HepG2 (cell line): Measurements from ENCODE around the gene TLCD3B. TPM values are rescaled to one million over a fixed set of nuclear protein-coding genes. Genes with fewer than 3 reads are reported as not detected.
A peak's percentile ranks its signal among the peaks of the same experiment; 100 is the strongest.

Experiments used
- CHD2 ChIP-seq: IDR thresholded peaks from 2 replicates; pipeline ENCODE4 v1.6.1; 2011; ENCODE audit warnings: low read depth, low read length, improper control_type of control experiment
- FOSL2 ChIP-seq: sonication (generic); formaldehyde crosslinking; IDR thresholded peaks from 2 replicates; pipeline ENCODE4 v1.4.0; 2020; ENCODE audit warnings: missing genetic modification reagents
- GZF1 ChIP-seq: sonication (generic); formaldehyde crosslinking; IDR thresholded peaks from 2 replicates; pipeline ENCODE4 v1.5.1; 2020; ENCODE audit warnings: mild to moderate bottlenecking, missing genetic modification reagents
- HIVEP1 ChIP-seq: sonication (generic); formaldehyde crosslinking; IDR thresholded peaks from 2 replicates; pipeline ENCODE4 v1.4.0; 2020; ENCODE audit warnings: mild to moderate bottlenecking, missing genetic modification reagents
- MIXL1 ChIP-seq: IDR thresholded peaks from 2 replicates; pipeline ENCODE4 v1.6.1; 2016
- NR3C1 ChIP-seq: sonication (generic); formaldehyde crosslinking; IDR thresholded peaks from 2 replicates; pipeline ENCODE4 v1.4.0; 2020; ENCODE audit warnings: missing genetic modification reagents
- PAWR ChIP-seq: sonication (generic); formaldehyde crosslinking; IDR thresholded peaks from 2 replicates; pipeline ENCODE4 v1.4.0; 2020; ENCODE audit warnings: missing genetic modification reagents, mild to moderate bottlenecking, borderline replicate concordance
- PHF21A ChIP-seq: sonication (generic); formaldehyde crosslinking; IDR thresholded peaks from 2 replicates; pipeline ENCODE4 v1.5.0; 2020; ENCODE audit warnings: mild to moderate bottlenecking, missing genetic modification reagents
- PHF8 ChIP-seq: sonication (generic); formaldehyde crosslinking; IDR thresholded peaks from 2 replicates; pipeline ENCODE4 v1.5.0; 2020; ENCODE audit warnings: missing genetic modification reagents
- SP5 ChIP-seq: IDR thresholded peaks from 2 replicates; pipeline ENCODE4 v1.6.1; 2016; ENCODE audit warnings: low read depth, borderline replicate concordance
- THAP11 ChIP-seq: IDR thresholded peaks from 2 replicates; pipeline ENCODE4 v1.6.1; 2016; ENCODE audit warnings: missing biosample characterization, missing genetic modification reagents
- ZNF251 ChIP-seq: sonication (generic); formaldehyde crosslinking; IDR thresholded peaks from 2 replicates; pipeline ENCODE4 v1.9.0; 2021; ENCODE audit warnings: mild to moderate bottlenecking, missing genetic modification reagents
- ZNF354B ChIP-seq: sonication (generic); formaldehyde crosslinking; IDR thresholded peaks from 2 replicates; pipeline ENCODE4 v1.8.0; 2022; ENCODE audit warnings: mild to moderate bottlenecking, missing genetic modification reagents
- ZNF468 ChIP-seq: sonication (generic); formaldehyde crosslinking; IDR thresholded peaks from 2 replicates; pipeline ENCODE4 v1.8.0; 2022; ENCODE audit warnings: mild to moderate bottlenecking, moderate library complexity, missing genetic modification reagents
- ZNF556 ChIP-seq: sonication (generic); formaldehyde crosslinking; IDR thresholded peaks from 2 replicates; pipeline ENCODE4 v1.4.0; 2020; ENCODE audit warnings: mild to moderate bottlenecking, missing genetic modification reagents, borderline replicate concordance
- ZNF563 ChIP-seq: sonication (generic); formaldehyde crosslinking; IDR thresholded peaks from 2 replicates; pipeline ENCODE4 v1.8.0; 2022; ENCODE audit warnings: mild to moderate bottlenecking, moderate library complexity, missing genetic modification reagents
- ZSCAN22 ChIP-seq: sonication (generic); formaldehyde crosslinking; IDR thresholded peaks from 2 replicates; pipeline ENCODE4 v1.4.0; 2020; ENCODE audit warnings: mild to moderate bottlenecking, missing genetic modification reagents
- polyA plus RNA-seq, 8 experiments: library from polyadenylated mRNA; depleted of rRNA in 3 of 8; stranded (reverse) in 7 of 8; unstranded in 1 of 8; fragments of >200 nt; fragmentation: Illumina TruSeq in 4 of 8; extraction: Trizol in 4 of 8; gene quantifications; 2 replicates each; pipeline versions ENCODE4 v1.2.1 to v1.2.3, GENCODE V29; 2011 to 2016; ENCODE audit warnings: low read depth in 4 of 8, missing spikeins in 1 of 8, mixed read lengths in 1 of 8; ENCODE audit not compliant: insufficient read depth in 1 of 8
- total RNA-seq, 5 experiments: library from RNA; depleted of rRNA; stranded (reverse); fragments of >200 nt; fragmentation: Illumina TruSeq; extraction: Trizol; gene quantifications; 2 replicates each; pipeline ENCODE4 v1.2.3, GENCODE V29; 2016; ENCODE audit warnings: low read depth in 1 of 5
- TF ChIP-seq, protein P1 (sequence below): sonication (generic); formaldehyde crosslinking; IDR thresholded peaks from 2 replicates; pipeline ENCODE4 v1.4.0; 2020; ENCODE audit warnings: mild to moderate bottlenecking, missing genetic modification reagents
- TF ChIP-seq, protein P2 (sequence below): sonication (generic); formaldehyde crosslinking; IDR thresholded peaks from 2 replicates; pipeline ENCODE4 v1.4.0; 2020; ENCODE audit warnings: missing genetic modification reagents; ENCODE audit errors: not compliant biosample characterization
- TF ChIP-seq, protein P3 (sequence below): sonication (generic); formaldehyde crosslinking; IDR thresholded peaks from 2 replicates; pipeline ENCODE4 v1.4.0; 2020; ENCODE audit warnings: missing genetic modification reagents

The TLCD3B gene
- total and polyA plus RNA-seq, 2 of the 13 experiments (the other 11 are each of a cell fraction or from before 2014, with no cell fraction given), result not detected

DNA sequence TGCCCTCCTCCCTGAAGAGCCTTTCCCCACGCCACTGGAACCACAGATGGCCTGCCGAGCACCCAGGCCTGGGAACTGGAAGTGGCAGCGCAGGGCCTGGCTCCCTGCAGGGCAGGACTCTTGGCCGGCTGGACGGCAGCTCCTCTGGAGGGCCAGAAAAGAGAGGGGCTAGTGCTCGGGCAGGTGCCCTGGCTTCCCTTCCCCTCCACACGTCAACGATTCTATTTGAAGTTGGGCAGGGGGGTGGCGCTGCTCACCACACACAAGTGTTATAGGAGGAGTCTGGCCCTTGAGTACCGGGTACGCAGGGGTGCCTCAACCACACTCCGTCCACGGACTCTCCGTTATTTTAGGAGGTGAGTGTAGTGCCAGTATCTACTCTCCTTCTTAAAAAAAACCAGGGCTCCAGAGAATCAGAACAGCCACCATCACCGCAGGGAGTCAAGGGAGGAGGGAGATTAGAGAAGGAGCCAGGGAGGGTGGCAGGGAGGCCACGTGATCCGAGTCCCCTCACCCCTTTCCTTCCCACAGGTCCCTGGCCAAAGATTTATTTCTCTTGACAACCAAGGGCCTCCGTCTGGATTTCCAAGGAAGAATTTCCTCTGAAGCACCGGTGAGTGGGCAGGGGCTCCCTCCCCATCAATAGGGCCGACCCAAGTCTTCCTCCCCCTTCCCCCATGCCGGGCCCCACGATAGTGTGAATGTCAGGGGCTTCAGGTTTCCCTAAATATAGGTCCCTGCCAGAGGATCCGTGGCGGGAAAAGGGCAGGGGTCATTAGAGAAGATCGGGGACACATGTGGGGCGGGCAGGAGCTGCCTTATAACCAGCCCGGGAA lies 33.0 kb upstream of the TLCD3B start (continued):
- TF ChIP-seq ZNF354B, result peak; percentile 36; the same call in 1 of the 2 replicates
- TF ChIP-seq GZF1, result no peak
- TF ChIP-seq PHF21A (CRISPR knock-in tag), result peak; percentile 59; the same call in 1 of the 2 replicates
- no peak for TF ChIP-seq ZSCAN22 (CRISPR knock-in tag)
- TF ChIP-seq, protein P1, sequence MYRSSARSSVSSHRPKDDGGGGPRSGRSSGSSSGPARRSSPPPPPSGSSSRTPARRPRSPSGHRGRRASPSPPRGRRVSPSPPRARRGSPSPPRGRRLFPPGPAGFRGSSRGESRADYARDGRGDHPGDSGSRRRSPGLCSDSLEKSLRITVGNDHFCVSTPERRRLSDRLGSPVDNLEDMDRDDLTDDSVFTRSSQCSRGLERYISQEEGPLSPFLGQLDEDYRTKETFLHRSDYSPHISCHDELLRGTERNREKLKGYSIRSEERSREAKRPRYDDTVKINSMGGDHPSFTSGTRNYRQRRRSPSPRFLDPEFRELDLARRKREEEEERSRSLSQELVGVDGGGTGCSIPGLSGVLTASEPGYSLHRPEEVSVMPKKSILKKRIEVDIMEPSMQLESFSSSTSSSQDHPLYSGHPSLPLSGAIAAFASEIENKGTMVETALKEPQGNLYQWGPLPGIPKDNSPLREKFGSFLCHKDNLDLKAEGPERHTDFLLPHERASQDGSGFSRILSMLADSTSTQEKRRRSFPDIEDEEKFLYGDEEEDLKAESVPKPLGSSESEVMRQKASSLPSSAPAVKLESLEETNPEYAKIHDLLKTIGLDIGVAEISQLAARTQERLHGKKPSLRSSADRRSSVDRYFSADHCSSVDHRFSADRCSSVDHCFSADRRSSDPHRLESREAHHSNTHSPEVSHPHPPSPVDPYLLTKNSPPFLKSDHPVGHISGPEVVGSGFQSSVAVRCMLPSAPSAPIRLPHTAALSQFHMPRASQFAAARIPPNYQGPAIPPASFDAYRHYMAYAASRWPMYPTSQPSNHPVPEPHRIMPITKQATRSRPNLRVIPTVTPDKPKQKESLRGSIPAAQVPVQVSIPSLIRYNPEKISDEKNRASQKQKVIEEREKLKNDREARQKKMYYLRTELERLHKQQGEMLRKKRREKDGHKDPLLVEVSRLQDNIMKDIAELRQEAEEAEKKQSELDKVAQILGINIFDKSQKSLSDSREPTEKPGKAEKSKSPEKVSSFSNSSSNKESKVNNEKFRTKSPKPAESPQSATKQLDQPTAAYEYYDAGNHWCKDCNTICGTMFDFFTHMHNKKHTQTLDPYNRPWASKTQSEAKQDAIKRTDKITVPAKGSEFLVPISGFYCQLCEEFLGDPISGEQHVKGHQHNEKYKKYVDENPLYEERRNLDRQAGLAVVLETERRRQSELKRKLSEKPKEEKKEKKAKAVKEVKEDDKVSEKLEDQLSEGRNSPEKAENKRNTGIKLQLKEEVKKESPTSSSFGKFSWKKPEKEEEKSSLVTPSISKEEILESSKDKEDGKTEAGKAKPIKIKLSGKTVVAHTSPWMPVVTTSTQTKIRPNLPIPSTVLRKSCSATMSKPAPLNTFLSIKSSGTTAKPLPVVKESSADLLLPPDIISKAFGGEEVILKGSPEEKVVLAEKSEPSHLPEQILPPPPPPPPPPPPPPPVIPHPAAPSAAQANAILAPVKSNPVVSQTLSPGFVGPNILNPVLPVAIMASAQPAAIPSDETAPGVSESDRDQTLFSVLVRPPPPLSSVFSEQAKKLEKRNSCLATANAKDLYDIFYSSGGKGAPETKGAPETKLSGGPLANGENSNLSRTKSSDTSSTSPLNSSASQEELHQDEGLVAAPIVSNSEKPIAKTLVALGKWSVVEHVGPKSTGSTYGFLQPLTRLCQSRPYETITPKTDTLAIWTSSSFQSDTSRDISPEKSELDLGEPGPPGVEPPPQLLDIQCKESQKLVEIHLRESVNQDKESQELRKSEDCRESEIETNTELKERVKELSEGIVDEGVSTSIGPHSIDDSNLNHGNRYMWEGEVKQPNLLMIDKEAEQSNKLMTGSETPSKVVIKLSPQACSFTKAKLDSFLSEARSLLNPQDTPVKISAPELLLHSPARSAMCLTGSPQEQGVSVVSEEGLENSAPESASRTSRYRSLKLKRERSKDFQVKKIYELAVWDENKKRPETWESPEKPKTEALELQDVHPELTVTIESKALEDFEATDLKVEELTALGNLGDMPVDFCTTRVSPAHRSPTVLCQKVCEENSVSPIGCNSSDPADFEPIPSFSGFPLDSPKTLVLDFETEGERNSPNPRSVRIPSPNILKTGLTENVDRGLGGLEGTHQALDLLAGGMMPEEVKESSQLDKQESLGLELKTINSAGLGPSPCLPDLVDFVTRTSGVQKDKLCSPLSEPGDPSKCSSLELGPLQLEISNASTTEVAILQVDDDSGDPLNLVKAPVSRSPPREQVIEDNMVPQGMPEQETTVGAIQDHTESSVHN (CRISPR knock-in tag), result no peak
- peak; percentile 51; the same call in 1 of the 2 replicates for TF ChIP-seq THAP11 (CRISPR knock-in tag)
- TF ChIP-seq PAWR, result no peak; the same call in 1 of the 2 replicates
- peak; percentile 66; the same call in 1 of the 2 replicates for TF ChIP-seq ZNF563 (CRISPR knock-in tag)
- 0 out of 2 replicates have a peak, but pooled peaks have one; percentile 16 for TF ChIP-seq SP5 (CRISPR knock-in tag)
- TF ChIP-seq ZNF556 (CRISPR knock-in tag), result 0 out of 2 replicates have a peak, but pooled peaks have one; percentile 40
- TF ChIP-seq MIXL1 (CRISPR knock-in tag), result 0 out of 2 replicates have a peak, but pooled peaks have one; percentile 62
- no peak for TF ChIP-seq NR3C1 (CRISPR knock-in tag)
- peak; percentile 67 for TF ChIP-seq PHF8 (CRISPR knock-in tag)
- TF ChIP-seq FOSL2 (CRISPR knock-in tag), result no peak
- TF ChIP-seq, protein P2, sequence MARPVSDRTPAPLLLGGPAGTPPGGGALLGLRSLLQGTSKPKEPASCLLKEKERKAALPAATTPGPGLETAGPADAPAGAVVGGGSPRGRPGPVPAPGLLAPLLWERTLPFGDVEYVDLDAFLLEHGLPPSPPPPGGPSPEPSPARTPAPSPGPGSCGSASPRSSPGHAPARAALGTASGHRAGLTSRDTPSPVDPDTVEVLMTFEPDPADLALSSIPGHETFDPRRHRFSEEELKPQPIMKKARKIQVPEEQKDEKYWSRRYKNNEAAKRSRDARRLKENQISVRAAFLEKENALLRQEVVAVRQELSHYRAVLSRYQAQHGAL (CRISPR knock-in tag), result no peak
- TF ChIP-seq ZNF251 (CRISPR knock-in tag), result no peak
- TF ChIP-seq, protein P3, sequence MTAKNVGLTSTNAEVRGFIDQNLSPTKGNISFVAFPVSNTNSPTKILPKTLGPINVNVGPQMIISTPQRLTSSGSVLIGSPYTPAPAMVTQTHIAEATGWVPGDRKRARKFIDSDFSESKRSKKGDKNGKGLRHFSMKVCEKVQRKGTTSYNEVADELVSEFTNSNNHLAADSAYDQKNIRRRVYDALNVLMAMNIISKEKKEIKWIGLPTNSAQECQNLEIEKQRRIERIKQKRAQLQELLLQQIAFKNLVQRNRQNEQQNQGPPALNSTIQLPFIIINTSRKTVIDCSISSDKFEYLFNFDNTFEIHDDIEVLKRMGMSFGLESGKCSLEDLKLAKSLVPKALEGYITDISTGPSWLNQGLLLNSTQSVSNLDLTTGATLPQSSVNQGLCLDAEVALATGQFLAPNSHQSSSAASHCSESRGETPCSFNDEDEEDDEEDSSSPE, result peak; percentile 37; the same call in 1 of the 2 replicates
- TF ChIP-seq ZNF468, result 0 out of 2 replicates have a peak, but pooled peaks have one; percentile 15
- peak; percentile 72 for TF ChIP-seq HIVEP1
- TF ChIP-seq CHD2, result no peak
